ENCODE results near the gene TNNC1. TPM values are rescaled to one million over a fixed set of nuclear protein-coding genes. Genes with fewer than 3 reads are reported as not detected.

Gene TNNC1
- total RNA-seq, 1 donor from 2014 or later = 0.34 TPM

- intact Hi-C loops (cut with micrococcal nuclease) = no loop called here
- Mint-ChIP-seq H3K4me3 (ENCODE audit: low read depth) (no peak overlapping the region), H3K9me3 (no peaks in the 10 kb centered on the region), H3K36me3 (ENCODE audit: low read depth) (peaks cover 40% of the 10 kb centered on the region), H3K27ac (no peak overlapping the region), H3K27me3 (ENCODE audit: low read depth) (no peaks in the 10 kb centered on the region), H3K4me1 (ENCODE audit: low read depth) (no peaks in the 10 kb centered on the region)
- DNase-seq (ENCODE audit: low spot score) = no peak
These were observed 36.4 kb upstream of the TNNC1 start for GRCh38 chr3:52490035-52490938.

GRCh38 chr3:52489453-52489852, 35.6 kb upstream of the TNNC1 start:
- Mint-ChIP-seq H3K4me1 (ENCODE audit: low read depth) (no peaks in the 10 kb centered on the region), H3K36me3 (ENCODE audit: low read depth) (peaks cover 40% of the 10 kb centered on the region), H3K9me3 (no peaks in the 10 kb centered on the region), H3K27ac (no peak overlapping the region), H3K4me3 (ENCODE audit: low read depth) (no peak overlapping the region), H3K27me3 (ENCODE audit: low read depth) (no peaks in the 10 kb centered on the region)
- intact Hi-C loops (cut with micrococcal nuclease) = no loop called here
- DNase-seq (ENCODE audit: low spot score) = no peak

- Mint-ChIP-seq H3K36me3 (ENCODE audit: low read depth) (peaks cover 43% of the 10 kb centered on the region), H3K9me3 (no peaks in the 10 kb centered on the region), H3K27me3 (ENCODE audit: low read depth) (no peaks in the 10 kb centered on the region), H3K4me3 (ENCODE audit: low read depth) (no peak overlapping the region), H3K4me1 (ENCODE audit: low read depth) (no peaks in the 10 kb centered on the region), H3K27ac (no peak overlapping the region)
- intact Hi-C loops (cut with micrococcal nuclease) = no loop called here
- no peak for DNase-seq (ENCODE audit: low spot score)
These were observed 34.9 kb upstream of the TNNC1 start for GRCh38 chr3:52488746-52489145.

- Mint-ChIP-seq H3K36me3 (ENCODE audit: low read depth) (peaks cover 43% of the 10 kb centered on the region), H3K27me3 (ENCODE audit: low read depth) (no peaks in the 10 kb centered on the region), H3K4me1 (ENCODE audit: low read depth) (no peaks in the 10 kb centered on the region), H3K27ac (no peak overlapping the region), H3K9me3 (no peaks in the 10 kb centered on the region), H3K4me3 (ENCODE audit: low read depth) (no peak overlapping the region)
- no peak for DNase-seq (ENCODE audit: low spot score)
- intact Hi-C loops (cut with micrococcal nuclease) = no loop called here
These were observed 34.2 kb upstream of the TNNC1 start for GRCh38 chr3:52487788-52488691.

DNA sequence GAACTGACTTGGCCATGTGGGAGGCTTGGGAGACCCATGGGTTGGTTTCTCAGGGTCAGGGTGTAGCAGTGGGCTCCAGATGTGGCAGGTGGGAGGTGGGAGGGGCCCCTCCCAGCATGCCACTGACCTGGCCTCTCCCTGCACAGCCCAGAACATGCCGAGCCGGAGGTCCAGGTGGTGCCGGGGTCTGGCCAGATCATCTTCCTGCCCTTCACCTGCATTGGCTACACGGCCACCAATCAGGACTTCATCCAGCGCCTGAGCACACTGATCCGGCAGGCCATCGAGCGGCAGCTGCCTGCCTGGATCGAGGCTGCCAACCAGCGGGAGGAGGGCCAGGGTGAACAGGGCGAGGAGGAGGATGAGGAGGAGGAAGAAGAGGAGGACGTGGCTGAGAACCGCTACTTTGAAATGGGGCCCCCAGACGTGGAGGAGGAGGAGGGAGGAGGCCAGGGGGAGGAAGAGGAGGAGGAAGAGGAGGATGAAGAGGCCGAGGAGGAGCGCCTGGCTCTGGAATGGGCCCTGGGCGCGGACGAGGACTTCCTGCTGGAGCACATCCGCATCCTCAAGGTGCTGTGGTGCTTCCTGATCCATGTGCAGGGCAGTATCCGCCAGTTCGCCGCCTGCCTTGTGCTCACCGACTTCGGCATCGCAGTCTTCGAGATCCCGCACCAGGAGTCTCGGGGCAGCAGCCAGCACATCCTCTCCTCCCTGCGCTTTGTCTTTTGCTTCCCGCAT, 33.4 kb upstream of the TNNC1 start:
- intact Hi-C loops (cut with micrococcal nuclease) = no loop called here
- Mint-ChIP-seq H3K27ac (no peak overlapping the region), H3K36me3 (ENCODE audit: low read depth) (peaks cover 36% of the 10 kb centered on the region), H3K9me3 (no peaks in the 10 kb centered on the region), H3K27me3 (ENCODE audit: low read depth) (no peaks in the 10 kb centered on the region), H3K4me3 (ENCODE audit: low read depth) (no peak overlapping the region), H3K4me1 (ENCODE audit: low read depth) (no peaks in the 10 kb centered on the region)
- no peak for DNase-seq (ENCODE audit: low spot score)

GRCh38 chr3:52484680-52485461, 31.0 kb upstream of the TNNC1 start:
- Mint-ChIP-seq H3K4me1 (ENCODE audit: low read depth) (no peaks in the 10 kb centered on the region), H3K27ac (no peak overlapping the region), H3K27me3 (ENCODE audit: low read depth) (no peaks in the 10 kb centered on the region), H3K36me3 (ENCODE audit: low read depth) (peaks cover 38% of the 10 kb centered on the region), H3K9me3 (no peaks in the 10 kb centered on the region), H3K4me3 (ENCODE audit: low read depth) (no peak overlapping the region)
- intact Hi-C loops (cut with micrococcal nuclease) = no loop called here
- DNase-seq (ENCODE audit: low spot score) = no peak

GRCh38 chr3:52483577-52484381, 29.9 kb upstream of the TNNC1 start:
- peaks cover 42% of the 10 kb centered on the region for H3K36me3 Mint-ChIP-seq (ENCODE audit: low read depth)
- no peak overlapping the region for H3K4me3 Mint-ChIP-seq (ENCODE audit: low read depth)
- intact Hi-C loops (cut with micrococcal nuclease) = no loop called here
- no peaks in the 10 kb centered on the region for H3K9me3 Mint-ChIP-seq
- no peaks in the 10 kb centered on the region for H3K4me1 Mint-ChIP-seq (ENCODE audit: low read depth)
- no peak overlapping the region for H3K27ac Mint-ChIP-seq
- no peaks in the 10 kb centered on the region for H3K27me3 Mint-ChIP-seq (ENCODE audit: low read depth)
- no peak for DNase-seq (ENCODE audit: low spot score)

- intact Hi-C loops (cut with micrococcal nuclease) = no loop called here
- Mint-ChIP-seq H3K4me3 (ENCODE audit: low read depth) (no peak overlapping the region), H3K4me1 (ENCODE audit: low read depth) (no peaks in the 10 kb centered on the region), H3K9me3 (no peaks in the 10 kb centered on the region), H3K36me3 (ENCODE audit: low read depth) (peaks cover 43% of the 10 kb centered on the region), H3K27me3 (ENCODE audit: low read depth) (no peaks in the 10 kb centered on the region), H3K27ac (no peak overlapping the region)
- DNase-seq (ENCODE audit: low spot score) = no peak
These were observed 29.2 kb upstream of the TNNC1 start for GRCh38 chr3:52483081-52483480.

- H3K27ac Mint-ChIP-seq = no peak overlapping the region
- H3K9me3 Mint-ChIP-seq = no peaks in the 10 kb centered on the region
- no peaks in the 10 kb centered on the region for H3K27me3 Mint-ChIP-seq (ENCODE audit: low read depth)
- no peaks in the 10 kb centered on the region for H3K4me1 Mint-ChIP-seq (ENCODE audit: low read depth)
- DNase-seq (ENCODE audit: low spot score) = no peak
- no peak overlapping the region for H3K4me3 Mint-ChIP-seq (ENCODE audit: low read depth)
- intact Hi-C loops (cut with micrococcal nuclease) = no loop called here
- peaks cover 44% of the 10 kb centered on the region for H3K36me3 Mint-ChIP-seq (ENCODE audit: low read depth)
These were observed 28.1 kb upstream of the TNNC1 start for GRCh38 chr3:52481819-52482521.

DNA sequence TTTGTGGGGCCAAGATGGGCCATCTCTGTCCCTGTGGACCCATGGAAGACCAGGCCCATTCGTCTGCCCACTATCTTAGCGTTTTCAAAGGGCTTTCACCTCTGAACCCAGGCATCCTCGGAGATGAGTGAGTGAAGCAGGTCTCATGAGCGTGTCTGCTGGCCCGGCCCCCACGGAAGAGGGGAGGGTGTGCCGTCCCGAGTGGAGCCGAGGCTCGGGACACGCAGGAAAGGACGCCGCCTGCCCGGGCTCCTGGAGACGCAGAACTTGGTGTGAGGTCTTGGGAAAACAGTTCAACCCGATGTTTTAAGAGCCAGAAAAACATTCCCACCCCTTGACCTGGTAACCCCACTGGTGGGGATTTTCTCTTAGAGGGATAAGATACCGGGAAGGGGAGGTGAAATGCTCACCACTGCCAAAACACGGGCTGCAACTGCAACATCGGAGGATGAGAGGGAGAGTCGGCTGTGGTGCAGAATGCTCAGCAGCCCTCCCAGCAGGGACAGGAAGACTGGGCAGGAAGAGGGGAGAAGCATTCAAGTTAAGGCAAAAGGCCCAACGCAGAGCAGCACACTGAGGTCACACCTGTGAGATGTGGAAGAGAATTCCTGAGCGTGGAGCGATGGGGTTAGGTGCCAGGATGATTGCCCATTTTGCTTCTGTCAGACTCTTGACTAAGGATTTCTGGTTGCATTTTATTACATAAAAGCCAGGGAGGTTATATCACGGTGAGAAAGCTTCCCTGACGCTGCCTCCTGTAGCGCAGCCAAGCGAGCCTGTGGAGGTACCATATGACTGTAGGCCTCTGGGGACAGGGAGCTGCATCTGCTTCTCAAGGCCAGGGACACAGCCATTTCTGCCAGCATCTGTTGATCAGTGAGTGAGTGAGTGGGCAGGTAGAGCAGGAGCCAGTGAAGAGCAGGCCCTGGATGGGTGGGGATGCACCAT, 27.2 kb upstream of the TNNC1 start:
- Mint-ChIP-seq H3K36me3 (ENCODE audit: low read depth) (peaks cover 49% of the 10 kb centered on the region), H3K4me3 (ENCODE audit: low read depth) (no peak overlapping the region), H3K27me3 (ENCODE audit: low read depth) (no peaks in the 10 kb centered on the region), H3K9me3 (no peaks in the 10 kb centered on the region), H3K27ac (no peak overlapping the region), H3K4me1 (ENCODE audit: low read depth) (no peaks in the 10 kb centered on the region)
- no peak for DNase-seq (ENCODE audit: low spot score)
- intact Hi-C loops (cut with micrococcal nuclease) = no loop called here

Data from activated T-helper 2 cell treated with anti-CD3 and anti-CD28 coated beads, Interferon-gamma antibody, Interleukin-2, Interleukin-4, amounts not matched to agents 10 μg/mL and 5 μg/mL and 100 μg/mL, durations not matched to agents 14 hours and 24 hours and 36 hours (primary cell).